GM06990 (cell line): ENCODE measurements around the gene BEGAIN.

ENCODE experiments used
- DNase-seq: peaks from one replicate; pipeline ENCODE4 v3.0.0-alpha.2; 2011; ENCODE audit not compliant: insufficient read length; ENCODE audit errors: extremely low read depth
- H3K27me3 ChIP-seq: replicated peaks from 2 replicates; pipeline ENCODE4 v1.6.0; 2011; ENCODE audit warnings: low read length; ENCODE audit not compliant: control insufficient read depth, insufficient read depth
- H3K36me3 ChIP-seq: 2 replicates; pipeline ENCODE4 v1.5.1; 2011; ENCODE audit warnings: low read length; ENCODE audit not compliant: control insufficient read depth, insufficient read depth
- H3K4me3 ChIP-seq: replicated peaks from 2 replicates; pipeline ENCODE4 v1.5.1; 2011; ENCODE audit warnings: low read depth, mild to moderate bottlenecking, control low read depth, low read length
- TF ChIP-seq, protein P1 (sequence below): IDR thresholded peaks from 2 replicates; pipeline ENCODE4 v1.5.1; 2011; ENCODE audit warnings: low read length, control low read depth, mild to moderate bottlenecking, inconsistent platforms; ENCODE audit not compliant: insufficient read depth, poor library complexity, severe bottlenecking

BEGAIN gene

DNA sequence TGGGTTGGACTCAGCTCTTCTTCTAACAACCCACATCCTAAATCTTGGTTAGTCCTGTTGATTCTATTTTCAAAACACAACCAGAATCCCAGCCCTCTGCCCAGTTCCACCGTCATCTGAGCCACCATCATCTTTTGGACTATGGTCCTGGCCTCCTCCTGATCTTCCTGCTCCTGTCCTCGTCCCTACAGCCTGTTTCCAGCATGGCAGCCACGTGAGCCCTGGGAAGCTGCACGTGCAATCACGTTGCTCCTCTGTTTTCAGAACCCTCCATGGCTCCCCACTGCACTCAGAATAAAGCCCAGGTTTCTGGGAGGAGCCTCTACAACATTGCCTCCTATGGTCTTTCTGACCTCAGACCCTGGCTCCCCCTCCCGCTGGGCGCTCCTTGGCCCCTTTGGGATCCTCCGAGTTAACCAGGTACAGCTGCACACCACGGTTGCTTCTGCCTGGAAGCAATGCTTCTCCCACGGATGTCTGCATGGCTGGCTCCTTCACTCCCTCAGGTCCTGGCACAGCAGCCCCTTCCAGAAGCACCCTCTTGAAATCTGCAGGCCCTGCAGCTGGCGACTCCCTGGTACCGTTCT lies 44.5 kb downstream of the BEGAIN start:
- TF ChIP-seq, protein P1, sequence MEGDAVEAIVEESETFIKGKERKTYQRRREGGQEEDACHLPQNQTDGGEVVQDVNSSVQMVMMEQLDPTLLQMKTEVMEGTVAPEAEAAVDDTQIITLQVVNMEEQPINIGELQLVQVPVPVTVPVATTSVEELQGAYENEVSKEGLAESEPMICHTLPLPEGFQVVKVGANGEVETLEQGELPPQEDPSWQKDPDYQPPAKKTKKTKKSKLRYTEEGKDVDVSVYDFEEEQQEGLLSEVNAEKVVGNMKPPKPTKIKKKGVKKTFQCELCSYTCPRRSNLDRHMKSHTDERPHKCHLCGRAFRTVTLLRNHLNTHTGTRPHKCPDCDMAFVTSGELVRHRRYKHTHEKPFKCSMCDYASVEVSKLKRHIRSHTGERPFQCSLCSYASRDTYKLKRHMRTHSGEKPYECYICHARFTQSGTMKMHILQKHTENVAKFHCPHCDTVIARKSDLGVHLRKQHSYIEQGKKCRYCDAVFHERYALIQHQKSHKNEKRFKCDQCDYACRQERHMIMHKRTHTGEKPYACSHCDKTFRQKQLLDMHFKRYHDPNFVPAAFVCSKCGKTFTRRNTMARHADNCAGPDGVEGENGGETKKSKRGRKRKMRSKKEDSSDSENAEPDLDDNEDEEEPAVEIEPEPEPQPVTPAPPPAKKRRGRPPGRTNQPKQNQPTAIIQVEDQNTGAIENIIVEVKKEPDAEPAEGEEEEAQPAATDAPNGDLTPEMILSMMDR: no peak
- no peak for DNase-seq
- no peak overlapping the region for H3K4me3 ChIP-seq
- H3K36me3 ChIP-seq: no peaks in the 10 kb centered on the region
- no peaks in the 10 kb centered on the region; the same call in 1 of the 2 replicates for H3K27me3 ChIP-seq

DNA sequence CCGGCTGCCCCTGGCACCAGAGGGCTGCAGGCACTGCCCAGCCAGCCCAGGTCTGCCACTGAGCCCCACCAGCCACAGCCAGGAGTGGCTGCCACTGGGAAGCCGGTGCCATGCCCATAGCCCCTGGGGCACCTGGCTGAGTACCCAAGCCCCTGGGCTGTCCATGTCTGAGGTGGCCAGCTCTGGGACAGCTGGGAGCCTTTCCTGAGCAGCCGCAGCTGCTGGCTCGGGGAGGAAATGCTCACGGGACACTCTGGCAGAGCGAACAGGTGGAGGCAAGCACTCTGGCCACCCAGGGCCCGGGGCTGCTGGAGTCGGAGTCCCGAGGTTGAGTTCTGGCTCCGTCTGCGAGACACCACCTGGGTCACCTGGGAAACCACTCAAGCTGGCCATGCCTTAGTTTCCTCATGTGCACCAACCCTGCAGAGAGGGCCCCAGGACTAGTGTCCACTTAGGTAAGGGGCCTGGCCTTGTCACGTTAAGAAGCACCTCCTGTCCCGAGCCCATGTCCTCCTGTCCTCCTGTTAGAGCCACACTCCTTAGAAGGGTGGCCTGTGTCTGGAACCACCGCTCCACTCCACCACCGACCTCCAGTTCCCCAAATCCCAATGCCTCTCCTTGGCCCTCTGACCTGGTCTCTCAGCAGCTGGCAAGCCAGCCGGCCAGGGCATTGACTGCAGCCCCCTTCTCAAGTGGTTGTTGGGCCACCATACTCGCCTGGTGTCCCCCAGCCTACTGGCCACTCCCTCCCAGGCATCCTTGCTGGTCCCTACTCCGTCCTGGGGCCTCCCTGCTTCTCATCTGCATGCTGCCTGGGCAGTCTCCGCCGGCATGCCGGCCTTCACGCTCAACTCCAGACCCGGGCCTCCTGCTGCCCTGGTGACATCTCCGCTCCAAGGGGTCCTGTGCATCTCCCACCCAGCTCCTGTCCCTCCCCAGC lies 45.3 kb downstream of the BEGAIN start:
- Histone ChIP-seq H3K36me3 (no peaks in the 10 kb centered on the region), H3K4me3 (no peak overlapping the region), H3K27me3 (no peaks in the 10 kb centered on the region; the same call in 1 of the 2 replicates)
- TF ChIP-seq, protein P1: no peak
- no peak for DNase-seq

DNA sequence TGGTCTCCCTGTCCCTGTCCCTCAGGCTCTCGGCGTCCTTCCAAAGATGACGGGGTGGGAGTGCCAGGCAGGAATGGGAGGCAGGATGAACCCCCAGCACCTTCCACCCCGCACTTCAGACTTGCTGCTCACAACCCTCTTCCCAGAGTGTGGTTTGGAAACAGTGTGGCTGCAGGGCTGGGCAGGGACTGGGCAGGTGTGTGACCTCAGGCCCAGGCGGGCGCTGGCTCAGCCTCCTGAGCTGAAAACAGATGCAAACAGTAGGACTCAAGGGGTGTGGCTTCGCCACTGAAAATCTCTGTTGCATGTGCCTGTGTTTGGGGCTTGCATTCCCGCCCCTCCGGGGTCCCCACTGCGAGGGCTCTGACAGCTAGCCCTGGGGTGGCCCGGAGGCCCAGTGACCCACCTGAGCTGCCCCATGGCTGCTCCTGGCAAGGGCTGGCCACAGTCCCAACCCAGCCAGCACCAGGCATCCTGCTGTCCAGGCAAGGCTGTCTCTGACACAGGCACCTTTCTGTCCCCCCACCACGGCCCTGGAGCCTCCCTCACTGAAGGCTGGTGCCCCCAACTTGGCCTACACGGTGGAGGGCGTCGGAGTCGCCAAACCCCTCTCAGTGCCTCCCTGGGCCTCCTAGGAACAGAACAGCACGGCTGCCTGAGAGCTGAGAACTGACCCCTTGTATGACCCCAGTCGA lies 46.1 kb downstream of the BEGAIN start:
- Histone ChIP-seq H3K4me3 (no peak overlapping the region), H3K27me3 (no peaks in the 10 kb centered on the region), H3K36me3 (no peaks in the 10 kb centered on the region)
- DNase-seq: no peak
- TF ChIP-seq, protein P1: no peak

DNA sequence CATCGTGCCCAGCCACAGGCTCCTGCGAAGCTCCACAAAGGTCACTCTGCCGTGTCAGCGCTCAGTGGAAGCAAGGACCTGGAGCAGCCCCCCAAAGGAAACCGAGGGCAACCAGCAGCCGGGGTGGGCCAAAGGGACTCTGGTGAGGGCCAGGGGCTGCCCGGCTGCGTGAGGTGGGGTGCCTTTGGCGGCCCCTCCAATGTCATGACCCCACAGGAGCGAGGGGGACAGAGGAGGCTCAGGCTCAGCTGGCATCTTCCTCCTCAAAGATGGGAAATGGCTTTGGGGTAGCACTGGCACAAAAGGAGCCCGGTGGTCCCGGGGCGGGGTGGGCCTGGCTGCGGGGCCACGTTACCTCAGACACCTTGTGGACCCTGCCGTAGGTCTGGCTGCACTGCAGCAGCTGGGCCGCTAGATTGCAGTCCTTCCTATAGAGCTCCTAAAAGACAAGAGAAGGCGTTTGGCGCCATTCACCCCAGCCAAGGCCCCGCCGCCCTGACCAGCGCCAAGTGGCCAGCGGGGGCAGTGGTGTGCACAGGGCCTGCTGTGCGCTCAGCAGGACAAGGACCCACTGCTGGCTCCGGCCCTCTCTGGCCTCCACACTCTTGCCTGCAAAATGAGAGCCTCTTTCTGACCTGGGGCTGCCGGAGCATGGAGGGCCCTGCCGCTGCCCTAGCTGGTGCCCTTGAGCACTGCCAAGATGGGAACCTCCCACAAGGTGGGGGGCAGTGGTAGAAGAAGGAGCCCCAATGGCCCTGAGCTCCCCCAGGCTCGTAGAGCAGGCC lies 46.9 kb downstream of the BEGAIN start:
- H3K36me3 ChIP-seq: no peaks in the 10 kb centered on the region
- H3K27me3 ChIP-seq: no peaks in the 10 kb centered on the region
- TF ChIP-seq, protein P1: no peak
- no peak overlapping the region for H3K4me3 ChIP-seq
- DNase-seq: no peak

DNA sequence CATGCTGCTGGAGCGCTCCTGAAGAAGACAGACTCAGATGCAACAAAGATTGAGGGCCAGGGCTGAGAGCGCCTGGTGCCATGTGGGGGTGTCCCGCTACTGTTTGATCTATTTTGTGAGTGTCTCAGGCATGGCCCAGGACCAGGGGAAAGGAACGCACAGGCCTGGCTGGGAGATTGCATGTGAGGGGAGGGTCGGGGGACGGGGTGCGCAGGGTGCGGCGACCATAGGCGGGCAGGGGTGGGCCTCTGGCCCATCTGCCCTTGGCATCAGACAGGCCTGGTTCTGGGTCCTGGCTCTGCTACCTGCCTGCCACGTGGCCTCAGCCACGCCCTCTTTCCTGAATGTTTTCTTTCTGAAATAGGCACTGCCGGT lies 47.5 kb downstream of the BEGAIN start:
- no peak for DNase-seq
- no peaks in the 10 kb centered on the region for H3K27me3 ChIP-seq
- no peak overlapping the region for H3K4me3 ChIP-seq
- H3K36me3 ChIP-seq: no peaks in the 10 kb centered on the region
- TF ChIP-seq, protein P1: no peak
